HG03354 (cell line): Measurements from ENCODE around the gene KIF6.

Source experiments
- ATAC-seq: cut with Tn5 transposase; IDR thresholded peaks from one replicate; pipeline ENCODE4 v1.9.1; 2021; ENCODE audit warnings: mild to moderate bottlenecking; ENCODE audit not compliant: unreplicated experiment, poor library complexity, severe bottlenecking

The KIF6 gene

GRCh38 chr6:39476670-39477069, 248.5 kb downstream of the KIF6 start:
- ATAC-seq, result no peak

GRCh38 chr6:39476151-39476550, 249.1 kb downstream of the KIF6 start:
- no peak for ATAC-seq

GRCh38 chr6:39471954-39472659, 253.1 kb downstream of the KIF6 start:
- ATAC-seq, result peak; percentile 77

GRCh38 chr6:39470506-39470905, 254.7 kb downstream of the KIF6 start:
- no peak for ATAC-seq

GRCh38 chr6:39468385-39468784, 256.8 kb downstream of the KIF6 start:
- no peak for ATAC-seq

GRCh38 chr6:39466631-39467030, 258.6 kb downstream of the KIF6 start:
- no peak for ATAC-seq

- ATAC-seq, result no peak
Observed at GRCh38 chr6:39465539-39465938, 259.7 kb downstream of the KIF6 start.

GRCh38 chr6:39464067-39464466, 261.1 kb downstream of the KIF6 start:
- no peak for ATAC-seq

- ATAC-seq, result no peak
Observed at GRCh38 chr6:39453956-39454524, 271.2 kb downstream of the KIF6 start.

GRCh38 chr6:39453241-39453640, 272.0 kb downstream of the KIF6 start:
- no peak for ATAC-seq

GRCh38 chr6:39452306-39453145, 272.7 kb downstream of the KIF6 start:
- no peak for ATAC-seq

GRCh38 chr6:39451831-39452230, 273.4 kb downstream of the KIF6 start:
- no peak for ATAC-seq

- no peak for ATAC-seq
Observed at GRCh38 chr6:39449022-39449421, 276.2 kb downstream of the KIF6 start.

GRCh38 chr6:39446909-39447308, 278.3 kb downstream of the KIF6 start:
- ATAC-seq, result no peak

- ATAC-seq, result no peak
Observed at GRCh38 chr6:39445667-39446066, 279.5 kb downstream of the KIF6 start.

GRCh38 chr6:39444479-39445019, 280.7 kb downstream of the KIF6 start:
- ATAC-seq, result no peak

- ATAC-seq, result no peak
Observed at GRCh38 chr6:39441986-39442385, 283.2 kb downstream of the KIF6 start.

- ATAC-seq, result no peak
Observed at GRCh38 chr6:39441301-39441700, 283.9 kb downstream of the KIF6 start.

GRCh38 chr6:39440039-39440426, 285.2 kb downstream of the KIF6 start:
- ATAC-seq, result no peak

- no peak for ATAC-seq
Observed at GRCh38 chr6:39439342-39440038, 285.7 kb downstream of the KIF6 start.
